Activated gamma-delta T cell treated with Interleukin-2 at 50 U/mL for 16 hours (primary cell): ENCODE measurements around the gene NUP160.
"Not testable (repeated sequence)": the region's sequence is repeated elsewhere in the genome, so short reads cannot be mapped to it uniquely, and the experiment has no call there.

Experiments
- DNase-seq: peaks from one replicate; pipeline ENCODE4 v3.0.0-alpha.2; 2020

The NUP160 gene

GRCh38 chr11:47788181-47788580 is 60.0 kb downstream of the NUP160 start:
- DNase-seq: no peak

DNA sequence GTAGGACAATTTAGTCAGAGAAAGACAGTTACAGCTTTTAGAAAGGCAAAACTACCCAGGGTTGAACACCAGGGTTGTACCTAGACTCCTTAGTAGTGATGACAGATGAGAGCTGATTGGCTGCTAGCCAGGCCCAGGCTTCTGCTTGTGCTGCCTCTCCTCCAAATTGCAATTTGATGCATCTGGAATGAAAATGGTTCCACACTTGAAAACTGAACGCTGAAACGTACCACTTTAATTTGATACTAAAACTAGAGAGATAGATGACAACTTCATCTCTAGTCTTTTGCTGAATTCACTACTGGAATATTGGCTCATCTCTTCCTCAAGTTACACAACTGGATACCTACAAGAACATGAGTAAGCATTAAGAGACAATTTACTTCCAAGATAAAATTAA is 61.8 kb downstream of the NUP160 start:
- no peak for DNase-seq

GRCh38 chr11:47784785-47785381 is 63.3 kb downstream of the NUP160 start:
- no peak for DNase-seq

DNA sequence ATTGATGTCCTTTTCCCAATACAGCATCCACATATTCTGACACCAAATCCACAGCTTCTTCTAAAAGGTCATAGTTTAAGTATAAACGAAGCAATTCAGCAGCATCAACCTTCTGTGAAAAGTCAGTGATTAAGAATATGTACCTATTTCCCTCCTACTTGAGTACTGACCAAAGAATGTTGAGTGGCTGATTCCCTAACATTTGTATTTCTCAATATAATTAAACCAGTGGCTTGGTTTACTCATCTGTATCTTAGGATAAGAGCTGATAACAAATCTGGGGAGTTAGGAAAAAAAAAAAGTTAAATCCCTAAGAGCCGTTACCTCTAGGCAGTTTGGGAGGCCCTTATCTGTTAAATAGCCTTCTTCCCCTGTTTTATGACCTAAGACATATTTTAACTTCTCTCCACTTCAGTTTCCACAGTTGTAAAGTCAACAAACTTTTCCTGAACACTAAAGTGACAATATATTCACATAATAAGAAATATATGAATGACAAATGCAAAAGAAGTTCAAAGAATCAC is 65.0 kb downstream of the NUP160 start:
- no peak for DNase-seq

GRCh38 chr11:47778878-47779483 is 69.2 kb downstream of the NUP160 start:
- DNase-seq: no peak

GRCh38 chr11:47775240-47775869 is 72.8 kb downstream of the NUP160 start:
- DNase-seq: no peak

GRCh38 chr11:47773882-47774281 is 74.3 kb downstream of the NUP160 start:
- no peak for DNase-seq

DNA sequence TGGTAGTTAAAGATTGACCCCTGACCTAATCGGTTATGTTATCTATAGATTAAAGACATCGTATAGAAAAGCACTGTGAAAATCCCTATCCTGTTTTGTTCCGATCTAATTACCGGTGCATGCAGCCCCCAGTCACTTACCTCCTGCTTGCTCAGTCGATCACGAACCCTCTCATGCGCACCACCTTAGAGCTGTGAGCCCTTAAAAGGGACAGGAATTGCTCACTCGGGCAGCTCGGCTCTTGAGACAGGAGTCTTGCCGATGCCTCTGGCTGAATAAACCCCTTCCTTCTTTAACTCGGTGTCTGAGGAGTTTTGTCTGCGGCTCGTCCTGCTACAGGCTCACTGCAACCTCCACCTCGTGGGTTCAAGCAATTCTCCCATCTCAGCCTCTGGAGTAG is 78.6 kb downstream of the NUP160 start:
- DNase-seq: not testable (repeated sequence)

- no peak for DNase-seq
These were observed 80.0 kb downstream of the NUP160 start for GRCh38 chr11:47768101-47768612.

DNA sequence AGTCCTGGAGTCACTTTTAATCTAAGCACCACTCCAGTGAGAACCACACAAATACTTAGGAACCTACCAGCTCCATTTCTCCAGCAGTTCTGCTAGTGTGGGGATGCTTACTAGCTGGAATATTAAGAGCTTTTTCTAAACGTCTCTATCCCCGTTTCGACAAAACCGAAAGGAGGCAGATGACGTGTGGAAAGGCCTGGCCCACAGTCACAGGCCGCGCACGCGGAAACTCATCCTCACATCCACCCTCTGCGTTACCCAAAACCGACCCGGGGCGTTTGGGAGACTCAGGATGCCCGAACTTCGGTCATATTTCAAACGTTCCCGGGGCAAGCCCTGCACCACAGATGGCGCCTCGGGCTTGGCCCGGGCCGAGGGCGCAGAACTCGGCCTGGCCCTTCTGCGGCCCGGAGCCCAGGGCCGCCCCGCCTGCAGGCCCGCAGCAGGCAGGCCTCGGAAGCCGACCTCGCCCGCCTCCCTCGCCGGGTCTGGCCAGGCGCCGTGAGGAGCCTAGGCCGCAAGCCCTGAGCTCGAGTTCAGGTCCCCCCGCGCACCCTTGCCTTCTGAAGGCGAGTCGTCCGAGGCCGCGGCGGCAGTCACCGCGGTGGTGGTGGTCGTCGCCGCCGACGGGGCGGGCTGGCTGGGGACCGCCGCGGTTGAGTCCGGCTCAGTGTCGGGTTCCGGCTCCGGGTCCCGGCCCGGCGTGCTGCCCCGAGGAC is 81.5 kb downstream of the NUP160 start:
- peak; percentile 65 for DNase-seq

GRCh38 chr11:47765086-47765485 is 83.1 kb downstream of the NUP160 start:
- no peak for DNase-seq

GRCh38 chr11:47759291-47759690 is 88.9 kb downstream of the NUP160 start:
- not testable (repeated sequence) for DNase-seq

DNA sequence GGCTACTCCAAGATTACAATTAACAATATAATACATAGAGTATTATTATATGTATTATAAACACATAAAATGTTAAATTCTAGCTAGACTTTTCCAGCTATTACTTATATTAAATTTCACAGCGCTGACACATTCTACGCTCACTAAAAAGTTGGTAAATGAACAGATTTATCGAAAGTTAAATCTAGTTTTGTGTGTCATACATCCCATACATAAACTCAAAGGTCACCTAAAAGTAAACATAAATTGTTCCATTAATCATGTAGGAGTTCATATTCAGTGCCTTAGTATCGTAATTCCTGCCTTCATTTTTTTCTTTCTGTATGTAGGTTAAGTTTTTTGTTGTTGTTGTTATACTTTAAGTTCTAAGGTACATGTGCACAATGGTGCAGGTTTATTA is 91.9 kb downstream of the NUP160 start:
- DNase-seq: no peak

GRCh38 chr11:47750725-47751124 is 97.4 kb downstream of the NUP160 start:
- no peak for DNase-seq

GRCh38 chr11:47742494-47742893 is 105.7 kb downstream of the NUP160 start:
- not testable (repeated sequence) for DNase-seq

GRCh38 chr11:47737817-47738216 is 110.3 kb downstream of the NUP160 start:
- not testable (repeated sequence) for DNase-seq

GRCh38 chr11:47732271-47732670 is 115.9 kb downstream of the NUP160 start:
- DNase-seq: no peak

GRCh38 chr11:47731475-47731874 is 116.7 kb downstream of the NUP160 start:
- no peak for DNase-seq
